Kidney (tissue), 14 donors: ENCODE measurements around the gene PDGFC. TPM values are rescaled to one million over a fixed set of nuclear protein-coding genes. Genes with fewer than 3 reads are reported as not detected.

Experiments used
- DNase-seq, 5 donors: peaks; one replicate each; pipeline ENCODE4 v3.0.0-alpha.2; 2013 to 2020
- FAIRE-seq: peaks from 2 replicates; lab custom pipeline; 2012; peaks lifted over from hg19 to GRCh38; lab: Jason Lieb, UNC
- H3K27ac ChIP-seq, 2 donors: one replicate each; pipeline ENCODE4 v1.7.0; 2013; ENCODE audit warnings: low read depth in 2 of 2, low read length in 2 of 2, inconsistent platforms in 1 of 2
- H3K27me3 ChIP-seq: one replicate; pipeline ENCODE4 v1.7.1; 2013; ENCODE audit warnings: low read length, inconsistent platforms; ENCODE audit not compliant: control insufficient read depth, insufficient read depth
- H3K36me3 ChIP-seq, 3 donors: one replicate each; pipeline versions ENCODE4 v1.7.0 to v1.7.1; 2013; ENCODE audit warnings: low read length in 3 of 3, control low read depth in 1 of 3, inconsistent platforms in 1 of 3; ENCODE audit not compliant: insufficient read depth in 3 of 3, control insufficient read depth in 2 of 3
- H3K4me1 ChIP-seq, 3 donors: one replicate each; pipeline versions ENCODE4 v1.7.0 to v1.7.1; 2013; ENCODE audit warnings: low read length in 3 of 3, inconsistent platforms in 1 of 3, low read depth in 1 of 3; ENCODE audit not compliant: control insufficient read depth in 2 of 3, insufficient read depth in 2 of 3
- H3K4me3 ChIP-seq, 3 donors: one replicate each; pipeline versions ENCODE4 v1.7.0 to v1.8.1; 2013; ENCODE audit warnings: low read length in 3 of 3, control low read depth in 1 of 3, inconsistent platforms in 1 of 3
- H3K9ac ChIP-seq, 3 donors: one replicate each; pipeline versions ENCODE4 v1.7.0 to v1.7.1; 2013; ENCODE audit warnings: low read length in 3 of 3, control low read depth in 1 of 3, inconsistent platforms in 1 of 3
- H3K9me3 ChIP-seq, 3 donors: one replicate each; pipeline versions ENCODE4 v1.7.0 to v1.7.1; 2013; ENCODE audit warnings: low read length in 3 of 3, control low read depth in 1 of 3, inconsistent platforms in 1 of 3; ENCODE audit not compliant: control insufficient read depth in 2 of 3, insufficient read depth in 1 of 3
- CTCF ChIP-seq: IDR thresholded peaks from 3 replicates; pipeline ENCODE4 v1.5.1; 2012; ENCODE audit warnings: mild to moderate bottlenecking, moderate library complexity, borderline replicate concordance; ENCODE audit not compliant: insufficient read depth; ENCODE audit errors: extremely low read depth
- intact Hi-C: fragments of 100-400 bp; cut with DNase I; formaldehyde crosslinking; loops from one replicate; pipeline ENCODE4 v1.11.1; 2022
- polyA plus RNA-seq: library from polyadenylated mRNA; stranded (reverse); fragments of 350-450 nt; fragmentation: Illumina TruSeq; extraction: RNeasy Lipid Tissue Mini Kit (QIAGEN cat#74804); gene quantifications from one replicate; pipeline ENCODE4 v1.2.3, GENCODE V29; 2014; ENCODE audit warnings: low read depth, low replicate concordance; ENCODE audit not compliant: insufficient read depth
- total RNA-seq: library from RNA; stranded (reverse); fragmentation: NEBNext Ultra II Directional; extraction: Animal tissue kit (Norgen Biotek cat#: 25700); gene quantifications from one replicate; pipeline ENCODE4 v1.2.1, GENCODE V29; 2021
- donor health status: control.
- donor health status: control.
- donor health status: control.
- donor health status: control.
- donor health status: control.
- donor health status: DM: yes; HTN: yes; CAD: no.
- donor health status: Normal renal cell carcinoma (clear cell type).

PDGFC gene
- total and polyA plus RNA-seq, 2 donors from 2014 or later = 12.3 to 37.6 TPM

GRCh38 chr4:156961196-156962057 is 10.2 kb downstream of the PDGFC start:
- FAIRE-seq (no peak), DNase-seq (no peak)
- Histone ChIP-seq H3K4me1 (peaks cover 5 to 24% (median 10%) of the 10 kb centered on the region in 3 donors), H3K4me3 (no peak overlapping the region), H3K9me3 (no peaks in the 10 kb centered on the region), H3K36me3 (no peaks in the 10 kb centered on the region), H3K27ac (peak overlapping the region in 1 of 2 donors; percentile 28), H3K9ac (no peak overlapping the region), H3K27me3 (no peaks in the 10 kb centered on the region)
- intact Hi-C loops = no loop called here
- no peak for TF ChIP-seq CTCF

GRCh38 chr4:156959298-156959702 is 12.3 kb downstream of the PDGFC start:
- Histone ChIP-seq H3K4me1 (peaks cover 5 to 24% (median 10%) of the 10 kb centered on the region in 3 donors), H3K36me3 (no peaks in the 10 kb centered on the region), H3K4me3 (no peak overlapping the region), H3K9ac (no peak overlapping the region), H3K27ac (no peak overlapping the region), H3K9me3 (no peaks in the 10 kb centered on the region), H3K27me3 (no peaks in the 10 kb centered on the region)
- no peak for DNase-seq
- intact Hi-C loops = no loop called here
- TF ChIP-seq CTCF = no peak
- no peak for FAIRE-seq

GRCh38 chr4:156958276-156959074 is 13.1 kb downstream of the PDGFC start:
- intact Hi-C loops = no loop called here
- Histone ChIP-seq H3K9me3 (no peaks in the 10 kb centered on the region), H3K27ac (no peak overlapping the region), H3K36me3 (no peaks in the 10 kb centered on the region), H3K4me3 (no peak overlapping the region), H3K9ac (no peak overlapping the region), H3K27me3 (no peaks in the 10 kb centered on the region), H3K4me1 (peaks cover 5 to 24% (median 10%) of the 10 kb centered on the region in 3 donors)
- no peak for FAIRE-seq
- DNase-seq = no peak
- no peak for TF ChIP-seq CTCF
